Activated CD8-positive, alpha-beta T cell treated with anti-CD3 and anti-CD28 coated beads for 36 hours (primary cell): ENCODE measurements around the gene C1orf56. TPM values are rescaled to one million over a fixed set of nuclear protein-coding genes. Genes with fewer than 3 reads are reported as not detected.

Source experiments
- ATAC-seq: fragments of 200-7000 bp; cut with Tn5 transposase; one replicate; pipeline ENCODE4 v1.10.0; 2021; ENCODE audit warnings: mild to moderate bottlenecking, moderate library complexity
- CTCF ChIA-PET: fragments of 350-600 bp; sonication (Branson Sonifier 250); formaldehyde crosslinking; loops from one replicate; lab custom pipeline; 2021; ENCODE audit warnings: antibody characterized with exemption; lab: Charles Lee
- POLR2A ChIA-PET: fragments of 350-600 bp; sonication (Branson Sonifier 250); formaldehyde crosslinking; loops from one replicate; lab custom pipeline; 2021; ENCODE audit warnings: antibody characterized with exemption; lab: Charles Lee
- DNase-seq: peaks from one replicate; pipeline ENCODE4 v3.0.0-alpha.2; 2020
- H3K27ac Mint-ChIP-seq: one replicate; pipeline ENCODE4 v1.8.0; 2021; ENCODE audit warnings: mild to moderate bottlenecking, mixed read lengths
- H3K27me3 Mint-ChIP-seq: one replicate; pipeline ENCODE4 v1.8.0; 2021; ENCODE audit warnings: mixed read lengths
- H3K36me3 Mint-ChIP-seq: one replicate; pipeline ENCODE4 v1.8.0; 2021; ENCODE audit warnings: low read depth, mixed read lengths
- H3K4me1 Mint-ChIP-seq: one replicate; pipeline ENCODE4 v1.8.0; 2021; ENCODE audit warnings: low read depth, mixed read lengths
- H3K4me3 Mint-ChIP-seq: one replicate; pipeline ENCODE4 v1.8.0; 2021; ENCODE audit warnings: mild to moderate bottlenecking, moderate library complexity, mixed read lengths
- H3K9me3 Mint-ChIP-seq: one replicate; pipeline ENCODE4 v1.8.0; 2021; ENCODE audit warnings: mixed read lengths
- CTCF ChIP-seq: fragments of 200-600 bp; IDR thresholded peaks from one replicate; pipeline ENCODE4 v1.8.0; 2022; ENCODE audit warnings: antibody characterized with exemption, mild to moderate bottlenecking
- intact Hi-C: fragments of 100-400 bp; cut with micrococcal nuclease; formaldehyde crosslinking; loops from one replicate; pipeline ENCODE4 v1.10.0; 2022
- total RNA-seq, 2 experiments: library from RNA; stranded (reverse); gene quantifications; one replicate each; pipeline ENCODE4 v1.2.3, GENCODE V29; 2021

Gene C1orf56
- total RNA-seq, 2 experiments from 2014 or later, result 1.4 to 1.9 TPM

GRCh38 chr1:151009206-151009587 is 38.4 kb upstream of the C1orf56 start:
- TF ChIP-seq CTCF, result no peak
- ATAC-seq, result no peak
- Mint-ChIP-seq H3K36me3 (peaks cover 3% of the 10 kb centered on the region), H3K27ac (peak overlapping the region; percentile 98), H3K4me1 (peaks cover 69% of the 10 kb centered on the region), H3K27me3 (no peaks in the 10 kb centered on the region), H3K9me3 (no peaks in the 10 kb centered on the region), H3K4me3 (peak overlapping the region; percentile 98)
- POLR2A ChIA-PET, result no interaction called here
- no peak for DNase-seq
- intact Hi-C loops, result loop anchor here (5.0 kb wide), 1 partner anchor 148 kb away; the partner anchor contains the start of gene TNFAIP8L2
- CTCF ChIA-PET, result interaction anchor here (2.9 to 3.9 kb wide), 2 partner anchors 14 to 15 kb away, joined by 14 to 18 read pairs; no protein-coding TSS in a partner anchor

GRCh38 chr1:151009674-151010345 is 37.7 kb upstream of the C1orf56 start:
- DNase-seq (no peak), ATAC-seq (no peak)
- no peak for TF ChIP-seq CTCF
- ChIA-PET CTCF (interaction anchor here (2.9 to 3.9 kb wide), 2 partner anchors 14 to 15 kb away, joined by 14 to 18 read pairs; no protein-coding TSS in a partner anchor), POLR2A (no interaction called here)
- peak overlapping the region; percentile 98 for H3K27ac Mint-ChIP-seq
- peaks cover 3% of the 10 kb centered on the region for H3K36me3 Mint-ChIP-seq
- no peaks in the 10 kb centered on the region for H3K9me3 Mint-ChIP-seq
- no peaks in the 10 kb centered on the region for H3K27me3 Mint-ChIP-seq
- H3K4me3 Mint-ChIP-seq, result peak overlapping the region; percentile 98
- peaks cover 64% of the 10 kb centered on the region for H3K4me1 Mint-ChIP-seq
- intact Hi-C loops, result loop anchor here (5.0 kb wide), 1 partner anchor 147 kb away; the partner anchor contains the start of gene TNFAIP8L2

GRCh38 chr1:151010346-151010726 is 37.2 kb upstream of the C1orf56 start:
- Mint-ChIP-seq H3K27me3 (no peaks in the 10 kb centered on the region), H3K27ac (no peak overlapping the region), H3K9me3 (no peaks in the 10 kb centered on the region), H3K4me3 (no peak overlapping the region), H3K4me1 (peaks cover 62% of the 10 kb centered on the region), H3K36me3 (peaks cover 3% of the 10 kb centered on the region)
- DNase-seq (no peak), ATAC-seq (no peak)
- POLR2A ChIA-PET, result interaction anchor here (1.6 kb wide), 1 partner anchor 11 kb away, joined by 3 read pairs; no protein-coding TSS in a partner anchor
- TF ChIP-seq CTCF, result no peak
- CTCF ChIA-PET, result interaction anchor here (0.6 to 3.9 kb wide), 4 partner anchors 14 to 271 kb away, joined by 3 to 18 read pairs (median 8); partner anchors contain the start of gene C1orf56
- intact Hi-C loops, result no loop called here

GRCh38 chr1:151011154-151011850 is 36.2 kb upstream of the C1orf56 start:
- H3K4me1 Mint-ChIP-seq, result peaks cover 54% of the 10 kb centered on the region
- POLR2A ChIA-PET, result interaction anchor here (0.6 to 1.6 kb wide), 5 partner anchors 9 to 238 kb away, joined by 3 to 5 read pairs (median 3); no protein-coding TSS in a partner anchor

More at GRCh38 chr1:151011154-151011850, 36.2 kb upstream of the C1orf56 start:
- TF ChIP-seq CTCF, result no peak
- H3K27me3 Mint-ChIP-seq, result no peaks in the 10 kb centered on the region
- H3K27ac Mint-ChIP-seq, result peak overlapping the region; percentile 59
- CTCF ChIA-PET, result interaction anchor here (0.6 to 3.9 kb wide), 8 partner anchors 9 to 270 kb away, joined by 3 to 18 read pairs (median 4); partner anchors contain the start of genes C1orf56 and TNFAIP8L2
- H3K9me3 Mint-ChIP-seq, result no peaks in the 10 kb centered on the region
- ATAC-seq (no peak), DNase-seq (no peak)
- no peak overlapping the region for H3K4me3 Mint-ChIP-seq
- peaks cover 3% of the 10 kb centered on the region for H3K36me3 Mint-ChIP-seq
- intact Hi-C loops, result no loop called here
